Sciatic nerve (tissue), 2 donors: ENCODE measurements around the gene CD3E. TPM values are rescaled to one million over a fixed set of nuclear protein-coding genes. Genes with fewer than 3 reads are reported as not detected.

ENCODE experiments used
- ATAC-seq: fragments of 200-7000 bp; cut with Tn5 transposase; one replicate; pipeline ENCODE4 v1.9.1; 2020; ENCODE audit warnings: mild to moderate bottlenecking, moderate library complexity
- DNase-seq: peaks from one replicate; pipeline ENCODE4 v3.0.0-alpha.2; 2020; ENCODE audit warnings: low spot score
- intact Hi-C: fragments of 100-400 bp; cut with DNase I; formaldehyde crosslinking; loops from one replicate; pipeline ENCODE4 v1.14.2; 2022
- total RNA-seq: library from RNA; stranded (reverse); fragmentation: NEBNext Ultra II Directional; extraction: Animal tissue kit (Norgen Biotek cat#: 25700); gene quantifications from one replicate; pipeline ENCODE4 v1.2.1, GENCODE V29; 2021
- donor health status: DM: no; HTN: no; CAD: no.
- donor health status: DM: no; HTN: no; CAD: no.

CD3E gene
- total RNA-seq, 1 donor from 2014 or later = 2.5 TPM

GRCh38 chr11:118353084-118353710 is 48.7 kb downstream of the CD3E start:
- no peak for DNase-seq
- intact Hi-C loops = loop anchor here (5.0 kb wide), 1 partner anchor 41 kb away; no protein-coding TSS in a partner anchor
- no peak for ATAC-seq

GRCh38 chr11:118358071-118358470 is 53.5 kb downstream of the CD3E start:
- DNase-seq (no peak), ATAC-seq (no peak)
- intact Hi-C loops = no loop called here

DNA sequence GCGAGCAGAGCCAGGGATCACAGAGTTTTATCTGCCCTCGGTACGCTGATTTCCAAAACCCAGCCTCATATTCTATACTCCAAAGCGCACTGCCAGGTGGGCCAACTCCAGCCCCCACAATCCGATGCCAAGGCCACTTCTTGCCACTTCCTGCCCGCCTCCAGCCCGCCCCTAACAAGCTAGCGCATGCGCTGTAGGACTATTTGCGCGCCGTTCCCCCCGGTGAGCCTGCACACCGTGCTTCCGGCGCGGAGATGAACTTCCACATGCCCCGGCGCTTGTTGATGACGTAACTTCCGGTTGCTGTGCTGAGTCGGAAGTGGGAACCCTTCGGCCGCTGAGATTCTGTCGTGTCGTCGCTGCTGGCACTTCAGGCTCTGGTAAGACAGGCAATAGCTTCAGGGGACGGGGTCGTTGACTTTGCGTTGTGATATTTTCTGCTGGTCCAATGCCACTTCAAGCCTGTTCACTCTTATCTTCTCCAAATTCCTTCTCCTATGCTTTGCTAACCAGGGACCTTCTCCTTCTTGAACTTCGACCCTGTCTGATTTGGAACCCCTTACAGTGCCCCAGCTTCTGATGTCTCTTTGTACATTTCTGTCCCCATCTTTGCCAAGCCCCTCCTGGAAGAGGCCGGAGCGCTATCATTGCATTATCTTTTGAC is 54.9 kb downstream of the CD3E start, which contains the start of gene UBE4A:
TSS of gene UBE4A (plus strand) at position 306 of the 664 bp plus-strand sequence. CDS start 5,481 bp downstream, outside the sequence.
- intact Hi-C loops = no loop called here
- DNase-seq (peak; percentile 99), ATAC-seq (peak; percentile 99)

DNA sequence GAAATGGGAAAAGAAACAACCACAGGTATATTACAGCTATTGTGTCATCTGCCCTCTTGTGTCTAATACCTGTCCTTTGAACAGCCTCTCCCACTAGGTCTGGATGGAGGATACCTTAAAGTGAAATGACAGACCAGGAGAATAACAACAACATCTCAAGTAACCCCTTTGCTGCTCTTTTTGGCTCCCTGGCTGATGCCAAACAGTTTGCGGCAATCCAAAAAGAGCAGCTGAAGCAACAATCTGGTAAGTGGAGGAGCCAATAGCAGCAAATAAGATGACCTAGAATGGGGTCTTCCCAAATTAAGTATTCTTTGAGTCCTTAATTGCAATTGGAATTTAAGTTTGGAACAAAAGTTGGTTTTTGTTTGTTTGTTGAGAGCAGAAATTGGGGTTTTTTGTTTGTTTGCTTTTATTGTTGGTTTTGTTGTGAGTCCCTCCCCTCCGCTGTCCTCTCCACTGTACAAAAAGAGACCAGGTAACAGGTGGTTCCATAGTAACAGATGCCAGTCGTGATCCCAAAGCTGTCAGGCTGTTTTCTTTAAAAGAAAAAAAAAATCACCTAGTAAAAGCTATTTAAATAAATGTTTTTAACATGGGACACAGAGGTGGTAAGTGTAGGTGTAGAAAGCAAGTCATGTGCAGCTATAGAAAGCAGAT is 60.6 kb downstream of the CD3E start:
- ATAC-seq (no peak), DNase-seq (no peak)
- intact Hi-C loops = no loop called here

Other genes starting within 250 kb of the CD3E start
- not detected for gene TMPRSS4, start 227.7 kb upstream of the CD3E start, total RNA-seq
- gene SMIM35, start 217.8 kb upstream of the CD3E start, total RNA-seq = not detected
- gene SCN4B, start 151.9 kb upstream of the CD3E start, total RNA-seq = 2.9 TPM
- gene SCN2B, start 128.1 kb upstream of the CD3E start, total RNA-seq = 2.7 TPM
- 20.8 TPM for gene JAML, start 79.7 kb upstream of the CD3E start, total RNA-seq
- gene MPZL3, start 52.4 kb upstream of the CD3E start, total RNA-seq = 2.7 TPM
- gene MPZL2, start 40.4 kb upstream of the CD3E start, total RNA-seq = 49.6 TPM
- 3.8 TPM for gene CD3D, start 38.0 kb downstream of the CD3E start, total RNA-seq
- gene CD3G, start 39.6 kb downstream of the CD3E start, total RNA-seq = 1.2 TPM
- gene UBE4A, start 54.9 kb downstream of the CD3E start, total RNA-seq = 40.8 TPM
- 117 TPM for gene ATP5MG, start 96.9 kb downstream of the CD3E start, total RNA-seq
- 132 TPM for gene KMT2A, start 131.8 kb downstream of the CD3E start, total RNA-seq
- gene TTC36, start 222.7 kb downstream of the CD3E start, total RNA-seq = 0.71 TPM
- 20.9 TPM for gene TMEM25, start 226.5 kb downstream of the CD3E start, total RNA-seq